IMR-90 (cell line): ENCODE measurements around the gene BAG1. TPM values are rescaled to one million over a fixed set of nuclear protein-coding genes. Genes with fewer than 3 reads are reported as not detected.

Source experiments
- ATAC-seq: fragments of 200-7000 bp; cut with Tn5 transposase; 2 replicates; pipeline ENCODE4 v1.9.1; 2020; ENCODE audit warnings: low read depth, mild to moderate bottlenecking, moderate library complexity
- BruUV-seq: library from RNA; stranded (reverse); fragments of 400-500 nt; replicated peaks from 2 replicates; lab custom pipeline; 2021; lab: Mats Ljungman, UMichigan
- CTCF ChIA-PET: fragments of 300-600 bp; formaldehyde crosslinking; extraction: SDS; loops from one replicate; lab custom pipeline; 2021; ENCODE audit warnings: antibody characterized with exemption; lab: Yijun Ruan, JAX
- POLR2A ChIA-PET: fragments of 300-600 bp; sonication (Branson Sonifier 250); formaldehyde crosslinking; loops from one replicate; lab custom pipeline; 2022; ENCODE audit warnings: antibody characterized with exemption; ENCODE audit not compliant: unreplicated experiment; lab: Charles Lee
- DNase-seq: peaks from one replicate; pipeline ENCODE4 v3.0.0; 2013
- H2AFZ ChIP-seq: replicated peaks from 2 replicates; pipeline ENCODE3; 2013; ENCODE audit warnings: low read length, mild to moderate bottlenecking; ENCODE audit not compliant: poor library complexity
- H2AK5ac ChIP-seq: 2 replicates; pipeline ENCODE4 v1.6.1; 2013; ENCODE audit warnings: low read depth, low read length, inconsistent platforms
- H2AK9ac ChIP-seq: replicated peaks from 2 replicates; pipeline ENCODE3; 2013; ENCODE audit warnings: mild to moderate bottlenecking, low read depth, low read length, moderate library complexity; ENCODE audit not compliant: poor library complexity
- H2BK120ac ChIP-seq: 2 replicates; pipeline ENCODE4 v1.6.1; 2013; ENCODE audit warnings: low read depth, low read length, inconsistent platforms
- H2BK15ac ChIP-seq: 3 replicates; pipeline ENCODE4 v1.6.1; 2013; ENCODE audit warnings: low read depth, low read length, inconsistent platforms
- H2BK20ac ChIP-seq: 2 replicates; pipeline ENCODE4 v1.6.1; 2013; ENCODE audit warnings: low read depth, mild to moderate bottlenecking, inconsistent platforms, low read length, moderate library complexity
- H2BK5ac ChIP-seq: 2 replicates; pipeline ENCODE4 v1.6.1; 2013; ENCODE audit warnings: mild to moderate bottlenecking, low read depth, low read length, inconsistent platforms; ENCODE audit not compliant: poor library complexity, severe bottlenecking
- H3K14ac ChIP-seq: replicated peaks from 2 replicates; pipeline ENCODE4 v1.6.1; 2013; ENCODE audit warnings: low read depth, low read length, inconsistent platforms
- H3K18ac ChIP-seq: 2 replicates; pipeline ENCODE4 v1.6.1; 2013; ENCODE audit warnings: low read depth, low read length, control low read depth
- H3K23ac ChIP-seq: 2 replicates; pipeline ENCODE4 v1.6.1; 2013; ENCODE audit warnings: low read depth, low read length, inconsistent platforms
- H3K27ac ChIP-seq: 2 replicates; pipeline ENCODE4 v1.5.1; 2013; ENCODE audit warnings: mild to moderate bottlenecking, control low read depth, low read length; ENCODE audit not compliant: insufficient read depth
- H3K27me3 ChIP-seq: 2 replicates; pipeline ENCODE4 v1.6.1; 2013; ENCODE audit warnings: low read length; ENCODE audit not compliant: control insufficient read depth, insufficient read depth
- H3K36me3 ChIP-seq: 2 replicates; pipeline ENCODE4 v1.6.1; 2013; ENCODE audit warnings: low read length, mixed read lengths; ENCODE audit not compliant: control insufficient read depth, insufficient read depth
- H3K4ac ChIP-seq: 2 replicates; pipeline ENCODE4 v1.6.1; 2013; ENCODE audit warnings: low read depth, low read length, inconsistent platforms
- H3K4me1 ChIP-seq: 2 replicates; pipeline ENCODE4 v1.6.1; 2013; ENCODE audit warnings: low read length, mixed read lengths; ENCODE audit not compliant: control insufficient read depth, insufficient read depth
- H3K4me2 ChIP-seq: 2 replicates; pipeline ENCODE4 v1.6.1; 2013; ENCODE audit warnings: low read depth, mild to moderate bottlenecking, control low read depth, low read length, moderate library complexity
- H3K4me3 ChIP-seq: 2 replicates; pipeline ENCODE4 v1.5.1; 2013; ENCODE audit warnings: low read depth, mild to moderate bottlenecking, control low read depth, low read length, moderate library complexity; ENCODE audit not compliant: insufficient read depth
- H3K56ac ChIP-seq: 2 replicates; pipeline ENCODE4 v1.6.1; 2013; ENCODE audit warnings: low read length, inconsistent platforms; ENCODE audit not compliant: insufficient read depth; ENCODE audit errors: extremely low read depth
- H3K79me1 ChIP-seq, 2 experiments: 2 replicates each; pipeline ENCODE4 v1.6.1; 2013; ENCODE audit warnings: low read length in 2 of 2, inconsistent platforms in 1 of 2, low read depth in 1 of 2
- H3K9ac ChIP-seq: 2 replicates; pipeline ENCODE4 v1.6.1; 2013; ENCODE audit warnings: low read depth, low read length, control low read depth
- H3K9me1 ChIP-seq: 2 replicates; pipeline ENCODE4 v1.6.1; 2013; ENCODE audit warnings: low read length, inconsistent platforms; ENCODE audit not compliant: insufficient read depth
- H3K9me3 ChIP-seq: 2 replicates; pipeline ENCODE4 v1.6.1; 2013; ENCODE audit warnings: low read length; ENCODE audit not compliant: control insufficient read depth, insufficient read depth
- H4K20me1 ChIP-seq: 2 replicates; pipeline ENCODE4 v1.6.1; 2013; ENCODE audit warnings: low read length, inconsistent platforms; ENCODE audit not compliant: insufficient read depth
- H4K5ac ChIP-seq: 2 replicates; pipeline ENCODE4 v1.6.1; 2013; ENCODE audit warnings: mild to moderate bottlenecking, low read depth, low read length, control low read depth
- H4K8ac ChIP-seq, 2 experiments: 2 replicates each; pipeline ENCODE4 v1.6.1; 2013; ENCODE audit warnings: low read depth in 2 of 2, low read length in 2 of 2, control low read depth in 1 of 2, inconsistent platforms in 1 of 2
- H4K91ac ChIP-seq: 2 replicates; pipeline ENCODE4 v1.6.1; 2013; ENCODE audit warnings: low read depth, low read length, inconsistent platforms; ENCODE audit not compliant: insufficient read depth
- BHLHE40 ChIP-seq: fragments of 150-350 bp; IDR thresholded peaks from 2 replicates; pipeline ENCODE4 v1.6.1; 2016; ENCODE audit warnings: mild to moderate bottlenecking, low read depth, low read length
- CHD1 ChIP-seq: IDR thresholded peaks from 2 replicates; pipeline ENCODE4 v1.6.1; 2012; ENCODE audit warnings: low read depth, low read length, improper control_type of control experiment
- CTCF ChIP-seq: conservative IDR thresholded peaks from 2 replicates; pipeline ENCODE4 v1.5.1; 2012; ENCODE audit warnings: mild to moderate bottlenecking, low read depth, low read length, improper control_type of control experiment
- ELK1 ChIP-seq: fragments of 150-350 bp; IDR thresholded peaks from 2 replicates; pipeline ENCODE4 v1.6.1; 2016; ENCODE audit warnings: low read depth, mild to moderate bottlenecking, low read length, moderate library complexity, borderline replicate concordance
- FOS ChIP-seq: fragments of 150-350 bp; IDR thresholded peaks from 2 replicates; pipeline ENCODE4 v1.6.1; 2016; ENCODE audit warnings: low read depth, low read length
- MAFK ChIP-seq: IDR thresholded peaks from 2 replicates; pipeline ENCODE4 v1.6.1; 2012; ENCODE audit warnings: low read depth, low read length, improper control_type of control experiment
- MAZ ChIP-seq: IDR thresholded peaks from 2 replicates; pipeline ENCODE4 v1.6.1; 2012; ENCODE audit warnings: low read depth, mild to moderate bottlenecking, low read length, improper control_type of control experiment, moderate library complexity, borderline replicate concordance
- MXI1 ChIP-seq: IDR thresholded peaks from 2 replicates; pipeline ENCODE4 v1.6.1; 2012; ENCODE audit warnings: low read depth, mild to moderate bottlenecking, low read length, moderate library complexity, borderline replicate concordance
- NFE2L2 ChIP-seq: fragments of 150-350 bp; IDR thresholded peaks from 2 replicates; pipeline ENCODE4 v1.6.1; 2016; ENCODE audit warnings: low read depth, mild to moderate bottlenecking, low read length
- POLR2A ChIP-seq: IDR thresholded peaks from 2 replicates; pipeline ENCODE4 v1.6.1; 2012; ENCODE audit warnings: mild to moderate bottlenecking, low read depth, low read length
- RAD21 ChIP-seq: IDR thresholded peaks from 2 replicates; pipeline ENCODE4 v1.6.1; 2012; ENCODE audit warnings: low read length, improper control_type of control experiment
- RCOR1 ChIP-seq: IDR thresholded peaks from 2 replicates; pipeline ENCODE4 v1.6.1; 2012; ENCODE audit warnings: mild to moderate bottlenecking, low read length, improper control_type of control experiment; ENCODE audit not compliant: insufficient replicate concordance
- RFX5 ChIP-seq: IDR thresholded peaks from 2 replicates; pipeline ENCODE4 v1.8.0; 2012; ENCODE audit warnings: low read depth, mild to moderate bottlenecking, low read length, moderate library complexity
- SMC3 ChIP-seq: fragments of 150-350 bp; IDR thresholded peaks from 2 replicates; pipeline ENCODE4 v1.6.1; 2016; ENCODE audit warnings: low read depth, mild to moderate bottlenecking, antibody characterized with exemption, low read length, moderate library complexity
- USF2 ChIP-seq: fragments of 150-350 bp; IDR thresholded peaks from 2 replicates; pipeline ENCODE4 v1.6.1; 2017; ENCODE audit warnings: mild to moderate bottlenecking, antibody characterized with exemption, low read length, low read depth
- WGBS, 2 experiments: methylation state at CpG; one replicate each; pipeline versions ENCODE4 v1.1.5 to v1.1.7; 2013; ENCODE audit warnings: missing lambda C conversion rate in 2 of 2; ENCODE audit not compliant: insufficient read length in 1 of 2; ENCODE audit errors: extremely low coverage in 2 of 2; 5-methylcytosine and 5-hydroxymethylcytosine counted together
- dilution Hi-C: fragments of 300-500 bp; cut with HindIII; formaldehyde crosslinking; loops from one replicate; pipeline ENCODE4 v1.14.3; 2018; ENCODE audit warnings: low sequenced_read_pairs; ENCODE audit not compliant: unreplicated experiment
- in situ Hi-C: fragments of 300-500 bp; cut with MboI; formaldehyde crosslinking; loops from 3 replicates; pipeline ENCODE4 v1.14.3; 2019; ENCODE audit warnings: low sequenced_read_pairs, inconsistent platforms, mixed read lengths
- intact Hi-C: fragments of 100-400 bp; cut with micrococcal nuclease; formaldehyde crosslinking; loops from 2 replicates; pipeline ENCODE4 v1.10.0; 2022
- polyA plus RNA-seq, 3 experiments: library from polyadenylated mRNA; depleted of rRNA; stranded (reverse); fragments of >200 nt; gene quantifications; 2 replicates each; pipeline ENCODE4 v1.2.3, GENCODE V29; 2012; ENCODE audit warnings: low replicate concordance in 1 of 3
- total RNA-seq: library from RNA; depleted of rRNA; stranded (reverse); fragments of >200 nt; gene quantifications from 2 replicates; pipeline ENCODE4 v1.2.3, GENCODE V29; 2012

Gene BAG1
- total and polyA plus RNA-seq, 2 of the 4 experiments (the other 2 are of a cell fraction) = 4.5 to 20.9 TPM

- Histone ChIP-seq H4K91ac (peak overlapping the region; percentile 35), H2BK20ac (no peak overlapping the region), H4K20me1 (no peaks in the 10 kb centered on the region), H4K8ac (no peak overlapping the region), H2BK120ac (no peak overlapping the region), H3K9me3 (no peaks in the 10 kb centered on the region), H3K56ac (no peak overlapping the region), H3K79me1 (peaks cover 0 to 3% of the 10 kb centered on the region in 2 experiments; a peak in 1 of 4 replicates), H3K14ac (0 out of 2 replicates have a peak overlapping the region, but pooled peaks have one; percentile 25), H2AFZ (no peak overlapping the region), H3K18ac (no peak overlapping the region), H3K4me3 (no peak overlapping the region), H2BK5ac (no peak overlapping the region), H2AK9ac (no peak overlapping the region), H3K9me1 (peaks cover 24% of the 10 kb centered on the region), H3K23ac (no peak overlapping the region), H2AK5ac (peak overlapping the region; percentile 32), H3K4me1 (peaks cover 20% of the 10 kb centered on the region), H3K27me3 (no peaks in the 10 kb centered on the region), H3K4ac (no peak overlapping the region), H3K4me2 (no peak overlapping the region), H4K5ac (no peak overlapping the region), H3K27ac (no peak overlapping the region), H3K36me3 (no peaks in the 10 kb centered on the region), H2BK15ac (no peak overlapping the region), H3K9ac (no peak overlapping the region)
- ATAC-seq = no peak
- POLR2A ChIA-PET = no interaction called here
- no CpG with 5 or more reads among the region's 13 CpGs for WGBS, 2 experiments
- CTCF ChIA-PET = no interaction called here
- no TSS peak for BruUV-seq
- intact Hi-C loops = no loop called here
- dilution Hi-C loops = no loop called here
- DNase-seq = no peak
- in situ Hi-C loops = no loop called here
- TF ChIP-seq CTCF (no peak), MAZ (no peak), USF2 (no peak), POLR2A (no peak), ELK1 (no peak), RFX5 (no peak), SMC3 (no peak), RCOR1 (no peak), MAFK (no peak), CHD1 (no peak), MXI1 (no peak), RAD21 (no peak), FOS (no peak), NFE2L2 (no peak), BHLHE40 (no peak)
These were observed 33.5 kb downstream of the BAG1 start for GRCh38 chr9:33230756-33231622.
